Thyroid gland (tissue), 4 donors: ENCODE measurements around the gene MAPRE2.

Source experiments
- POLR2A ChIP-seq, 2 donors: fragments of 450-650 bp; IDR thresholded peaks; one replicate each; pipeline ENCODE4 v1.6.1; 2017; ENCODE audit warnings: antibody characterized with exemption in 2 of 2, mild to moderate bottlenecking in 2 of 2, moderate library complexity in 1 of 2
- TF ChIP-seq, protein P1 (sequence below), 6 experiments: fragments of 200-600 bp in 3 of 6; fragments of 450-650 bp in 3 of 6; sonication (generic) in 3 of 6; IDR thresholded peaks; one replicate each; pipeline ENCODE4 v1.5.1; 2016 to 2019; ENCODE audit warnings: antibody characterized with exemption in 6 of 6, mild to moderate bottlenecking in 2 of 6, inconsistent platforms in 1 of 6, moderate library complexity in 1 of 6

DNA sequence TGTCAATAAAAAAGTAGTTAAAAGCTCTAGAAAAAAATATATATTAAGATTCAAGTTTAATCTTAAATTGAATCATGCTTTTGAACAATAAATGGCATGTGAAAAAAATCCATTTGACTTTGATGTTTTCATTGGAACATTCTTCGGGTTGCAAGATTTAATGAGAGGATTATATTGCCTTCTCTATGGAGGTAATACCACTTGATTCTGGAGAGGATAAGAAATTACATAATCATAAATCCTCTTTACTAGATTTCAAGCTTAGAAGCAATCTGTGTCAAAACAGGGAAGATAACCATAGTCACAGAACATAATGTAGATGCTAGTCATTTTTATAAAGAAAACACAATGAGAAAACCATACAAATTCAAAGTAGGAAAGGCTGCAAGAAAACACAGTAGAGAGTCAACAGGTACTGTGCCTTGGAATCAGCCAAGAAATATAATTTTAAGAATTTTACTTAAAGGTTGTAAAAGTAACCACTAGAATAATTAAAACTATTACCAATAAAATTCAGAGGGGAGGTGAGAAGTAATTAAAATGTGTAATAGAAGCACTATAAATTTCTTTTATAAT, 18.7 kb upstream of the MAPRE2 start:
- no peak for TF ChIP-seq POLR2A (IDR thresholded peaks at IDR 0.05)
- TF ChIP-seq, protein P1, sequence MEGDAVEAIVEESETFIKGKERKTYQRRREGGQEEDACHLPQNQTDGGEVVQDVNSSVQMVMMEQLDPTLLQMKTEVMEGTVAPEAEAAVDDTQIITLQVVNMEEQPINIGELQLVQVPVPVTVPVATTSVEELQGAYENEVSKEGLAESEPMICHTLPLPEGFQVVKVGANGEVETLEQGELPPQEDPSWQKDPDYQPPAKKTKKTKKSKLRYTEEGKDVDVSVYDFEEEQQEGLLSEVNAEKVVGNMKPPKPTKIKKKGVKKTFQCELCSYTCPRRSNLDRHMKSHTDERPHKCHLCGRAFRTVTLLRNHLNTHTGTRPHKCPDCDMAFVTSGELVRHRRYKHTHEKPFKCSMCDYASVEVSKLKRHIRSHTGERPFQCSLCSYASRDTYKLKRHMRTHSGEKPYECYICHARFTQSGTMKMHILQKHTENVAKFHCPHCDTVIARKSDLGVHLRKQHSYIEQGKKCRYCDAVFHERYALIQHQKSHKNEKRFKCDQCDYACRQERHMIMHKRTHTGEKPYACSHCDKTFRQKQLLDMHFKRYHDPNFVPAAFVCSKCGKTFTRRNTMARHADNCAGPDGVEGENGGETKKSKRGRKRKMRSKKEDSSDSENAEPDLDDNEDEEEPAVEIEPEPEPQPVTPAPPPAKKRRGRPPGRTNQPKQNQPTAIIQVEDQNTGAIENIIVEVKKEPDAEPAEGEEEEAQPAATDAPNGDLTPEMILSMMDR (IDR thresholded peaks at IDR 0.05): no peak
